ENCODE results near the gene MAP3K19. TPM values are rescaled to one million over a fixed set of nuclear protein-coding genes. Genes with fewer than 3 reads are reported as not detected.

Gene MAP3K19
- total RNA-seq, 1 experiment from 2014 or later = not detected

DNA sequence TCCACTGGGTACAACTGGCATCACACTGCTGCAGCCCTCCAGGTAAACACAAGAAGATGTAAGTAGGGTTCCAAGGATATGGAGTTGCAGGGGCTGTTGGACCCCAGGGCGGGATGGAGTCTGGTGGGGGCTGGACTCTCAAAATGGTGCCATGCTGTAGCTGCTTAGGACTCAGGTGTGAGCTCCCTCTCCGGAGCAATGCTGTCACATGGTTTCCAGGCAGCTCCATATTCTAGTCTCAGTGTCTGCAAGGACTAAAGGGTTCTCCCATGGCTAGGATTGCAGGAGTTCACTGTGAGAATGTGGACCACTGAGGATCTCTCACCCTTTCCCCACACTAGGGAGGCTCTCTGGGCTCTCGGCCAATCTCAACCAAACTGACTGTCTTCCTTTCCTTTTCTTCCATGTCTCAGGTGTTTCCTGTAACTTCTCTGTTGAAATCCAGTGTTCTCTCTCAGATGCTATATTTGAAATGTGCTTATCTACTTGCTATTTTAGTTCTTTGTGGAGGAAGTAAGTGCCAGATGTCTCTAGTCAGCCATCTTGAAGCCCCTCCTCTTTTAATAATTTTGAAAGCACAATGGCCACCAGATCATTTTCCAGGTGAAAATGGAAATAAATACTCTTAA is 71.1 kb downstream of the MAP3K19 start (continued):
- TF ChIP-seq ZNF416 (CRISPR knock-in tag; IDR thresholded peaks at IDR 0.05) = no peak
- TF ChIP-seq, protein P1, sequence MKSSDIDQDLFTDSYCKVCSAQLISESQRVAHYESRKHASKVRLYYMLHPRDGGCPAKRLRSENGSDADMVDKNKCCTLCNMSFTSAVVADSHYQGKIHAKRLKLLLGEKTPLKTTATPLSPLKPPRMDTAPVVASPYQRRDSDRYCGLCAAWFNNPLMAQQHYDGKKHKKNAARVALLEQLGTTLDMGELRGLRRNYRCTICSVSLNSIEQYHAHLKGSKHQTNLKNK (CRISPR knock-in tag; IDR thresholded peaks at IDR 0.05) = no peak
- TF ChIP-seq ZNF423 (CRISPR knock-in tag; IDR thresholded peaks at IDR 0.05) = no peak
- TF ChIP-seq, protein P2, sequence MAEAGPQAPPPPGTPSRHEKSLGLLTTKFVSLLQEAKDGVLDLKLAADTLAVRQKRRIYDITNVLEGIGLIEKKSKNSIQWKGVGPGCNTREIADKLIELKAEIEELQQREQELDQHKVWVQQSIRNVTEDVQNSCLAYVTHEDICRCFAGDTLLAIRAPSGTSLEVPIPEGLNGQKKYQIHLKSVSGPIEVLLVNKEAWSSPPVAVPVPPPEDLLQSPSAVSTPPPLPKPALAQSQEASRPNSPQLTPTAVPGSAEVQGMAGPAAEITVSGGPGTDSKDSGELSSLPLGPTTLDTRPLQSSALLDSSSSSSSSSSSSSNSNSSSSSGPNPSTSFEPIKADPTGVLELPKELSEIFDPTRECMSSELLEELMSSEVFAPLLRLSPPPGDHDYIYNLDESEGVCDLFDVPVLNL (CRISPR knock-in tag; IDR thresholded peaks at IDR 0.05; ENCODE audit: borderline replicate concordance, low read depth) = no peak
- no peak for TF ChIP-seq ESRRA (CRISPR knock-in tag; IDR thresholded peaks at IDR 0.05; ENCODE audit: borderline replicate concordance)
- no peak for TF ChIP-seq ZNF263 (CRISPR knock-in tag; IDR thresholded peaks at IDR 0.05; ENCODE audit: low read depth)

DNA sequence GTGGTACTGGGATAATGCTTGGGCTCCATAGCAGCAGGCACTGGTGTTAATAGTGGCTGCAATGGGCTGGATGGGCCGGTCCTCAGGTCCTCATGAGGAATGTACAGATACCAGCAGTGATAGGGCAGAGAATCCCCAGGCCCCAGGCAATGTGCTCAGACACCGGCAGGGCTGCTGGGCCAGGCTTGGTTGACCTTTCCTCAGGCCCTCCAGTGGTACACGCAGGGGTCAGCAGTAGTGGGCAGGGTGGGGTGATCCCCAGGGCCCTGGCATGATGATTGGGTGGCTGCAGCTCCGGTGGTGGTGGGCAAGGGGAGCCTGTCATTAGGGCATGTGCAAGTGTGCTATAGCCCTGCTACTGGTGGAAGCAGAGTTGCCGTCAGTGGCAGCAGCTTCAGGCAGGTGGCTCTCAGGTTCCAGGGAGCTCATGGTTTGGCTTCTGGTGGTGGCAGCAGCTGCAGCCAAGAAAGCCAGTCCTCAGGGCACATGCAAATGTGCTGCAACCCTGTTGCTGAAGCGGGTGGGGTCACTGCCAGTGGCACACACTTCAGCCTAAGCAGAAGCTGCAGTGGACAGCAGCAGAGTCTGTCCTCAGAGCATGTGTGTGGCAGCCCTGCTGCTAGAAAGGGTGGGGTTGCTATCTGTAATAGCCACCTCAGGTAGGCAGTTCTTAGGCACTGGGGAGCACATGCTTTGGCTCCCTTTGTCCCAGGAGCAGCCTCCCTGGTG is 71.8 kb downstream of the MAP3K19 start:
- H3K36me3 Mint-ChIP-seq = peaks cover 24% of the 10 kb centered on the region
- no peak; the same call in 1 of the 2 replicates for ATAC-seq
- CTCF ChIA-PET = interaction anchor here (1.8 kb wide), 1 partner anchor 13 kb away, joined by 6 read pairs; no protein-coding TSS in a partner anchor
- TF ChIP-seq, protein P3, sequence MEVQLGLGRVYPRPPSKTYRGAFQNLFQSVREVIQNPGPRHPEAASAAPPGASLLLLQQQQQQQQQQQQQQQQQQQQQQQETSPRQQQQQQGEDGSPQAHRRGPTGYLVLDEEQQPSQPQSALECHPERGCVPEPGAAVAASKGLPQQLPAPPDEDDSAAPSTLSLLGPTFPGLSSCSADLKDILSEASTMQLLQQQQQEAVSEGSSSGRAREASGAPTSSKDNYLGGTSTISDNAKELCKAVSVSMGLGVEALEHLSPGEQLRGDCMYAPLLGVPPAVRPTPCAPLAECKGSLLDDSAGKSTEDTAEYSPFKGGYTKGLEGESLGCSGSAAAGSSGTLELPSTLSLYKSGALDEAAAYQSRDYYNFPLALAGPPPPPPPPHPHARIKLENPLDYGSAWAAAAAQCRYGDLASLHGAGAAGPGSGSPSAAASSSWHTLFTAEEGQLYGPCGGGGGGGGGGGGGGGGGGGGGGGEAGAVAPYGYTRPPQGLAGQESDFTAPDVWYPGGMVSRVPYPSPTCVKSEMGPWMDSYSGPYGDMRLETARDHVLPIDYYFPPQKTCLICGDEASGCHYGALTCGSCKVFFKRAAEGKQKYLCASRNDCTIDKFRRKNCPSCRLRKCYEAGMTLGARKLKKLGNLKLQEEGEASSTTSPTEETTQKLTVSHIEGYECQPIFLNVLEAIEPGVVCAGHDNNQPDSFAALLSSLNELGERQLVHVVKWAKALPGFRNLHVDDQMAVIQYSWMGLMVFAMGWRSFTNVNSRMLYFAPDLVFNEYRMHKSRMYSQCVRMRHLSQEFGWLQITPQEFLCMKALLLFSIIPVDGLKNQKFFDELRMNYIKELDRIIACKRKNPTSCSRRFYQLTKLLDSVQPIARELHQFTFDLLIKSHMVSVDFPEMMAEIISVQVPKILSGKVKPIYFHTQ (CRISPR knock-in tag; IDR thresholded peaks at IDR 0.05) = no peak
- TF ChIP-seq CREB1 (CRISPR knock-in tag; IDR thresholded peaks at IDR 0.05) (no peak), TCF7 (CRISPR knock-in tag; IDR thresholded peaks at IDR 0.05; ENCODE audit: low read depth) (no peak), MXD4 (CRISPR knock-in tag; IDR thresholded peaks at IDR 0.05; ENCODE audit: borderline replicate concordance) (no peak), ETV6 (CRISPR knock-in tag; IDR thresholded peaks at IDR 0.05) (no peak), ZNF671 (CRISPR knock-in tag; IDR thresholded peaks at IDR 0.05) (no peak)
- TF ChIP-seq, protein P4, sequence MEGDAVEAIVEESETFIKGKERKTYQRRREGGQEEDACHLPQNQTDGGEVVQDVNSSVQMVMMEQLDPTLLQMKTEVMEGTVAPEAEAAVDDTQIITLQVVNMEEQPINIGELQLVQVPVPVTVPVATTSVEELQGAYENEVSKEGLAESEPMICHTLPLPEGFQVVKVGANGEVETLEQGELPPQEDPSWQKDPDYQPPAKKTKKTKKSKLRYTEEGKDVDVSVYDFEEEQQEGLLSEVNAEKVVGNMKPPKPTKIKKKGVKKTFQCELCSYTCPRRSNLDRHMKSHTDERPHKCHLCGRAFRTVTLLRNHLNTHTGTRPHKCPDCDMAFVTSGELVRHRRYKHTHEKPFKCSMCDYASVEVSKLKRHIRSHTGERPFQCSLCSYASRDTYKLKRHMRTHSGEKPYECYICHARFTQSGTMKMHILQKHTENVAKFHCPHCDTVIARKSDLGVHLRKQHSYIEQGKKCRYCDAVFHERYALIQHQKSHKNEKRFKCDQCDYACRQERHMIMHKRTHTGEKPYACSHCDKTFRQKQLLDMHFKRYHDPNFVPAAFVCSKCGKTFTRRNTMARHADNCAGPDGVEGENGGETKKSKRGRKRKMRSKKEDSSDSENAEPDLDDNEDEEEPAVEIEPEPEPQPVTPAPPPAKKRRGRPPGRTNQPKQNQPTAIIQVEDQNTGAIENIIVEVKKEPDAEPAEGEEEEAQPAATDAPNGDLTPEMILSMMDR (IDR thresholded peaks at IDR 0.05) = no peak
- TF ChIP-seq, protein P5, sequence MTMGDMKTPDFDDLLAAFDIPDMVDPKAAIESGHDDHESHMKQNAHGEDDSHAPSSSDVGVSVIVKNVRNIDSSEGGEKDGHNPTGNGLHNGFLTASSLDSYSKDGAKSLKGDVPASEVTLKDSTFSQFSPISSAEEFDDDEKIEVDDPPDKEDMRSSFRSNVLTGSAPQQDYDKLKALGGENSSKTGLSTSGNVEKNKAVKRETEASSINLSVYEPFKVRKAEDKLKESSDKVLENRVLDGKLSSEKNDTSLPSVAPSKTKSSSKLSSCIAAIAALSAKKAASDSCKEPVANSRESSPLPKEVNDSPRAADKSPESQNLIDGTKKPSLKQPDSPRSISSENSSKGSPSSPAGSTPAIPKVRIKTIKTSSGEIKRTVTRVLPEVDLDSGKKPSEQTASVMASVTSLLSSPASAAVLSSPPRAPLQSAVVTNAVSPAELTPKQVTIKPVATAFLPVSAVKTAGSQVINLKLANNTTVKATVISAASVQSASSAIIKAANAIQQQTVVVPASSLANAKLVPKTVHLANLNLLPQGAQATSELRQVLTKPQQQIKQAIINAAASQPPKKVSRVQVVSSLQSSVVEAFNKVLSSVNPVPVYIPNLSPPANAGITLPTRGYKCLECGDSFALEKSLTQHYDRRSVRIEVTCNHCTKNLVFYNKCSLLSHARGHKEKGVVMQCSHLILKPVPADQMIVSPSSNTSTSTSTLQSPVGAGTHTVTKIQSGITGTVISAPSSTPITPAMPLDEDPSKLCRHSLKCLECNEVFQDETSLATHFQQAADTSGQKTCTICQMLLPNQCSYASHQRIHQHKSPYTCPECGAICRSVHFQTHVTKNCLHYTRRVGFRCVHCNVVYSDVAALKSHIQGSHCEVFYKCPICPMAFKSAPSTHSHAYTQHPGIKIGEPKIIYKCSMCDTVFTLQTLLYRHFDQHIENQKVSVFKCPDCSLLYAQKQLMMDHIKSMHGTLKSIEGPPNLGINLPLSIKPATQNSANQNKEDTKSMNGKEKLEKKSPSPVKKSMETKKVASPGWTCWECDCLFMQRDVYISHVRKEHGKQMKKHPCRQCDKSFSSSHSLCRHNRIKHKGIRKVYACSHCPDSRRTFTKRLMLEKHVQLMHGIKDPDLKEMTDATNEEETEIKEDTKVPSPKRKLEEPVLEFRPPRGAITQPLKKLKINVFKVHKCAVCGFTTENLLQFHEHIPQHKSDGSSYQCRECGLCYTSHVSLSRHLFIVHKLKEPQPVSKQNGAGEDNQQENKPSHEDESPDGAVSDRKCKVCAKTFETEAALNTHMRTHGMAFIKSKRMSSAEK (CRISPR knock-in tag; IDR thresholded peaks at IDR 0.05; ENCODE audit: borderline replicate concordance) = no peak
- TF ChIP-seq, protein P6, sequence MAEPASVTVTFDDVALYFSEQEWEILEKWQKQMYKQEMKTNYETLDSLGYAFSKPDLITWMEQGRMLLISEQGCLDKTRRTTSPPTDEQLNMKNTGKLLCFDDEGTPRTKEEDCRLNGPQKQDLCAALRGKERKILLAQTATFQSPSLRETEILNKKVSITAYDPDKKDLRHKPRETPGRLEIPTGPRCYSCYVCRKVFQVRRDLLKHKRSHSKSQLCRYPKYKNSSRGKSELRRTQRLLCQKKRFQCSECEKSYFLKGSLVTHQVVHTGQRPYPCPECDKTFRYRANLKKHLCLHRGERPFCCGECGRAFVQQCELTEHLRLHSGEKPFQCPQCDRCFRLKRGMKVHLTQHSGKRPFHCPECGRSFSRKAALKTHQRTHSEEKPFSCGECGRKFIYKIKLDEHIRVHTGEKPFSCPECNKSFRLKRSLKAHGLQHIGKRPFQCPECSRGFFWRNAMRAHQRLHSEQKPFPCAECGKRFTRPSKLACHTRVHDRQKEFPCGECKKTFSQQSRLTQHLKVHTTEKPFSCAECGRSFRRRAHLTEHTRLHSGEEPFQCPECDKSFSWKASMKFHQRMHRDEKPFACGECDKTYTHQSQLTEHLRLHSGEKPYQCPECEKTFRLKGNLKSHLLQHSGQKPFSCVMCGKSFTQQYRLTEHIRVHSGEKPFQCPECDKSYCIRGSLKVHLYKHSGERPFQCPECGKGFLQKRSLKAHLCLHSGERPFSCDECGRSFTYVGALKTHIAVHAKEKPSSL (CRISPR knock-in tag; conservative IDR thresholded peaks at IDR 0.05) = no peak
- TF ChIP-seq, protein P7, sequence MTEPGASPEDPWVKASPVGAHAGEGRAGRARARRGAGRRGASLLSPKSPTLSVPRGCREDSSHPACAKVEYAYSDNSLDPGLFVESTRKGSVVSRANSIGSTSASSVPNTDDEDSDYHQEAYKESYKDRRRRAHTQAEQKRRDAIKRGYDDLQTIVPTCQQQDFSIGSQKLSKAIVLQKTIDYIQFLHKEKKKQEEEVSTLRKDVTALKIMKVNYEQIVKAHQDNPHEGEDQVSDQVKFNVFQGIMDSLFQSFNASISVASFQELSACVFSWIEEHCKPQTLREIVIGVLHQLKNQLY (CRISPR knock-in tag; IDR thresholded peaks at IDR 0.05) = no peak
- H3K27ac Mint-ChIP-seq = no peak overlapping the region
- H3K27me3 Mint-ChIP-seq (ENCODE audit: low read depth) = no peaks in the 10 kb centered on the region; the same call in none of the 2 replicates
- H3K4me1 Mint-ChIP-seq = no peaks in the 10 kb centered on the region
- DNase-seq (ENCODE audit: low spot score) = no peak
- no peak overlapping the region for H3K4me3 Mint-ChIP-seq
- peaks cover 37% of the 10 kb centered on the region for H3K9me3 Mint-ChIP-seq
- POLR2A ChIA-PET = no interaction called here

Data from WTC11 (cell line).